Left kidney (tissue), 8 donors: ENCODE measurements around the gene NBPF15. TPM values are rescaled to one million over a fixed set of nuclear protein-coding genes. Genes with fewer than 3 reads are reported as not detected.
"Not testable (repeated sequence)": the region's sequence is repeated elsewhere in the genome, so short reads cannot be mapped to it uniquely, and the experiment has no call there.

Experiments
- DNase-seq: peaks from one replicate; pipeline ENCODE4 v3.0.0-alpha.2; 2013
- long read RNA-seq, 8 donors: transcript quantifications; one replicate each; lab custom pipeline, GENCODE V29; 2026
- polyA plus RNA-seq: library from polyadenylated mRNA; unstranded; fragments of 120-200 nt; gene quantifications from one replicate; pipeline ENCODE4 v1.2.1, GENCODE V29; 2013; ENCODE audit not compliant: insufficient read length

The NBPF15 gene, protein sequence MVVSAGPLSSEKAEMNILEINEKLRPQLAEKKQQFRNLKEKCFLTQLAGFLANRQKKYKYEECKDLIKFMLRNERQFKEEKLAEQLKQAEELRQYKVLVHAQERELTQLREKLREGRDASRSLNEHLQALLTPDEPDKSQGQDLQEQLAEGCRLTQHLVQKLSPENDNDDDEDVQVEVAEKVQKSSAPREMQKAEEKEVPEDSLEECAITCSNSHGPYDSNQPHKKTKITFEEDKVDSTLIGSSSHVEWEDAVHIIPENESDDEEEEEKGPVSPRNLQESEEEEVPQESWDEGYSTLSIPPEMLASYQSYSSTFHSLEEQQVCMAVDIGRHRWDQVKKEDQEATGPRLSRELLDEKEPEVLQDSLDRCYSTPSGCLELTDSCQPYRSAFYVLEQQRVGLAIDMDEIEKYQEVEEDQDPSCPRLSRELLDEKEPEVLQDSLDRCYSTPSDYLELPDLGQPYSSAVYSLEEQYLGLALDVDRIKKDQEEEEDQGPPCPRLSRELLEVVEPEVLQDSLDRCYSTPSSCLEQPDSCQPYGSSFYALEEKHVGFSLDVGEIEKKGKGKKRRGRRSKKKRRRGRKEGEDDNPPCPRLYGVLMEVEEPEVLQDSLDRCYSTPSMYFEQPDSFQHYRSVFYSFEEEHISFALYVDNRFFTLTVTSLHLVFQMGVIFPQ
- polyA plus RNA-seq = 103 TPM
- long read RNA-seq, donor 1 = 0 reads
- long read RNA-seq, donor 2, partial matches to known transcripts = 7 of 8 reads
- long read RNA-seq, donor 2, other reads (novel, unspliced or antisense) = 0 of 8 reads
- long read RNA-seq, donor 3 = 0 reads
- long read RNA-seq, donor 4 = 0 reads
- long read RNA-seq, donor 5 = 0 reads
- long read RNA-seq, donor 6 = 0 reads
- long read RNA-seq, donor 7, full-length matches to known transcripts = 2 of 2 reads
- long read RNA-seq, donor 7, partial matches to known transcripts = 0 of 2 reads
- long read RNA-seq, donor 7, other reads (novel, unspliced or antisense) = 0 of 2 reads
- long read RNA-seq, donor 8, partial matches to known transcripts = 0 of 1 reads
- long read RNA-seq, donor 8, other reads (novel, unspliced or antisense) = 0 of 1 reads

DNA sequence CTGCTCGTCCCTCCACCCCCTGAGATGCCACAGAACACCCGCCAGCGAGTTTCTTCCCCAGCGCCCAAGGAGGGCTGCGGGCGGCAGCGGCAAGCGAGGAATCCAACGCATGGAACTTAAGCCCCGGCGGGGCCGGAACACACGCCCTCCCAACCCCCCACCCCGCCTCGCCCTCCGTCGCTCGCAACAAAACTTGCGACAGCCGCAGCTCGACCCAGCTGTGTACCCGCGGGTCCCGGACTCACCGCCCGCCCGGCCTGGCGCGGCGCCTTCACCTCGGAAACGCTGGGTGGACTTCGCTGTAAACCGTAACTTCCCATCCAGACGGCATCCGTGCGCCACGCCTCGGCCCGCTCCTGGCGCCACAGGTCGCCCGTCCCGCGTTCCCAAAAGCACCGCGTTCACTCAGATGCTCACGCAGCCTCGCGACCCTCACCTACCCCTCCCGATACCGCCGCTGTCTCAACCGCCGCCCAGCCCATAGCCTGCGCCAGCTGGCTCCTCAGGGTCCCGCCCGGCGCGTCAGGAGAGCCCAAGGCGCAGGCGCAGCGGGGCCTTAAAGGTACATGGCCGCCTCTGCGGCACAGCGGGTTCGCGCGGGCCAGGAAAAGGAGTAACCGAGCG lies at the start of gene NBPF15:
Gene NBPF15, minus strand, starts transcription at position 534 of the 624 bp plus-strand sequence. CDS start 21,666 bp downstream, outside the sequence.
- DNase-seq = peak; percentile 1

DNA sequence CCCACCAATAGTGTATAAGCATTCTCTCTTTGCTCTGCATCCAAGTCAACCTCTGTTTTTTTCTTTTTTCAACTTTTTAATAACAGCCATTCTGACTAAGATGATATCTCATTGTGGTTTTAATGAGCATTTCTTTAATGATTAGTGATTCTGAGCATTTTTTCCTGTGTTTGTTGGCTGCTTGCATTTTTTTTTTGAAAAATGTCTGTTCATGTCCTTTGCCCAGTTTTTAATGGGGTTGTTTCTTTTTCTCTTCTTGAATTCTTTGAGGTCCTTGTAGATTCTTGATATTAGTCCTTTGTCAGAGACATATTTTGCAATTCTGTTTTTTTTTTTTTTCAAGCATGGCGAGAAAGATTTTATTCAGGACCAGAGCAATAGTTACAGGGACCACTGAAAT lies 35.0 kb upstream of the NBPF15 start:
- not testable (repeated sequence) for DNase-seq

DNA sequence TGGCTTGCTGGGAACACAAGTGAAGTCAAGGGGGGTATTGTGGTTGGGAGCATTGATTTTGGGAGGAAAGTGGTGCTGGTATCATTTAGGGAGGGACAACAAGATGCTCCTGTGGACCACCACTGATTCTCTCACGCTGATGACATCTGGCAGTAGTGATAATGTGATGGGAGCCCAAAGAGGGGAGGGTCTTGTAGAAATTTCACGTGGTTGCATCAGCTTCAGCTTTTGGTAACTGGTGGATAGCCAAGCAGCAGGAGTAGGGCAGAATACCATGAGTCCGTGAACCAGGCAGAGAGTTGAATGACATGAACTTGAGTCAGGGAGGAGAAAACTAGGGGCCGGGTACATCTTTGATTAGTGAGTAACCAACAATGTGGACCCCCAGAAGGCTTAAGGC lies 32.7 kb upstream of the NBPF15 start:
- DNase-seq = not testable (repeated sequence)

DNA sequence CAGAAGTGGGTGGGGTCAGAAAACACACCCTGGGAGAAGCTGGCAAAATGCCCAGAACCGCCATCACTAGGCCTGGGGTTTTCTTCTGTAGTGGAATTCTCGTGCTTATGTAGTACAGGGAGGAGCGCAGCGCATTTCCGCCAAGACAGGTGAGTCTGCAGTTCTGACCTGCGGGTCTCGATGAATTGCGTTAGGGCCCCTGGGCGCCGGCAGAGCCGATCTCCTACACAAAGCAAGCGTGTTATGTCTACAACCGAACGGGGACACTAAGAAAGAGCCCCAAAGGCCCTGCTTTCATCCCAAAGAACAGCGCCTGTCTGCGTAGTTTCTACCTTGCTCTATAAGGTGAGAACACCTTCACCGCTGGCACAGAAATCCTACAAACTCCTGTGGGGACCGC lies 28.9 kb upstream of the NBPF15 start:
- DNase-seq = not testable (repeated sequence)

DNA sequence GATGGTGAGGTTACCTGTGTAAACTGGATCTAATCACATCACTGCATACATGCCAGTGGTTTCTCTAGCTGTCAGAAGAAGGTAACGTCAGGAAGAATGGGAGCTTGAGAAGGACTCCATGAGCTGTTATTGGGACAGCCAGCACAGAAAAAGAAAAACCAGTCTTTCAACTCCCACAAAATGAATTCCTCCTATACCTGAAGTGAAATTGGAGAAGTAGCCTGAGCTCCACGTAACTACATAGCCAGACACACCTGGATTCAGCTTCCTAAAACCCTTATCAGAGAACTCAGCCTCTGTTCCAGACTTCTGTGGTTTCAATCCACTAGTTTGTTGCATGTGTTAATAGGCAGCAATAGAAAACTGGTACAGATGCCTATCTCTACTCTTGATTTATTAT lies 25.5 kb upstream of the NBPF15 start:
- DNase-seq = not testable (repeated sequence)

DNA sequence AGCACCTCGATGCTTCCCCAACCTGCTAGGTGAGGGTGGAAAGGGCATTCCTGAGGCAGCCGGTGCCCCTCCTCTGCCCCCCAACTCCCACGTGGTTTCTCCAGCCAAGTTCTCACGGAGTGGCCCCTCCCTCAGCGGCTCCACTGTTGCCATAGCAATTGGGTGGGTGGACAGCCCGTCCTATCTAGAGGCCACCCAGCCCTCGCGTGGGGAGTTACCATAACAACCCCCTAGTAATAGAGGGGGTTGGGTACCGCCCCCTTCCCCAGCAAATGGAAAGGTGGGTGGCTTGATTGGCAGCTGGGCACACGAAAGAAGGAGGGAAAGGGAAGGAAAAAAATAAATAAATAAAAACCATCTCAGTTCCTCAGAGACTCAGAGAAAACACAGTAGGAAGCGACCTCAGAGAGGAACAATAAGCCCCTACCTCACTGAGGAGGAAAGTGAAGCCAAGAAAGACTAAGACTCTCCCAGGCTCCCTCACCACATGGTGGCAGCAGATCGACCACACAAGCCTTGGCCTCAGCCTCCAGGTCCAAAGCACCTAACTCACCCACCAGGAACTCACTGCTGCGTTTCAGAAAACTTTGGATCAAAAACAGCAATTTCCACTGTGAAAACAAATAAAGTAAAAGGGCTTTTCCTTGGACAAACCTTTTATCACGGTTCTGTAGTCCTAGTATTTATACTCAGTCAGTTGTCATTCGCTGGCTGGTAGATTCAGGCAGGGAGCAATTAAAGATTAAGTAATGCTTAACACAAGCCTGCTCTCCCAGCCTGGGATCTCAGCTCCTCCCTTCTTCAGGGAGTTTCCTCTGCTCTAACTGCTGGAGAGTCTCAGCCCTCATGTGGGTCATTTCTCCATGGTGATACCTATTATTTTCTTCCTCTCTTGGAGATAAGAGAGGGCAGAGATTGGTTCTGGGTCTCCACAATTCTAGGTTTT lies 23.9 kb upstream of the NBPF15 start:
- not testable (repeated sequence) for DNase-seq

DNA sequence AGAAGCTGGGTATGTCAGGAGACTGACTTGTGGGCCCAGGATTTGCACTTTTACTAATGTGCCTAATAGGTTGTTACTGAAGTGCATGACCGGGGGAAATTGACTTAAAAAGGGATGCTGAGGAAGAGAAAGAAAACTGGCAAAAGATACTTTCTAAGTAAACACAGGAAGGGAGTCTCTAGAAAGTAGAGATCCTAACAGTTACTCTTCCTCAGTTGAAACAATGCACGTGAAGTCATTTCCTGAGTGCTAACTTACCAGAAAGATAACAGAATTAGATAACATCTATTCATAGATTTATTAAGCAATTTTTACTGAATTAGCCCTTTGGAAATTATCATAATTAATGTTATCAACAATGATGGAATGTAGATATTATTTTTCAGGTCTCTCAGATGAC lies 12.4 kb upstream of the NBPF15 start:
- not testable (repeated sequence) for DNase-seq

DNA sequence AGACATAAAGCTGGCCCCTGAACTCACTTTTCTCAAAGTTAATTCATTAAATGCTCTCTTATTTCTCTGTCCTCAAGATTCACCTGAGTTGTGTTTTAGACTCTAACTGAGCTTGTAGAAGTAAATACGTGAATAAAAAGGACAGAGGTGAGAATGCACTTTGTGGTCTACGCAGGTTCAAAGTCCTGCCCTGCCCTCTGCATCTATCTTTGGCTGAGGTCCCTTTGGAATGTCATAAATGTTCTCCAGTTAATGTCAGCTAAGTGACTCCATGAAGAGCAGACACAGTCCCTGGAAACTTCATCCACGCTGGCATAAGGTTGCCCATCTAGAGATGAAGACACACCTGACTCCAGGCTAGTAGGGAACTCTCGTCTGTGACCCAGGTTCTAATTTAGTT lies 10.0 kb upstream of the NBPF15 start:
- DNase-seq = not testable (repeated sequence)

DNA sequence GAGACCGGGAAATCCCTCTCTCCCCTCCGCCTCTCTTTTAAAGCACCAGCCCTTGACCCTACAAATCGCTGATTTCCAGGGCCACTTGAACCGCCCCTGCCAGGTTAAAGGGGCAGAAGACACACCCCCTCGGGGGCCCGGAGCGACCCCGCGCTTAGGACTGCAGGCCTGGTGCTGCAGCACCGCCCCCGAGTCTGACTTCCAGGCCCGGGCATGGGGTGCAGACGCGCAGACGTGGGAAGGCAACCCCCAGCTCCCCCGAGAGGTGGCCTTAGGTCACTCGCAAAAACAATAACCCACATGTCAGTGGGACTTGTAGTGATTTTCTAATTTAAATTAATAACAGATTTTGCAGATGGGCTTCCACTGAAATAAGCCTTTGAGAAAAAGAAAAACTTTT lies 309 bp upstream of the NBPF15 start:
- not testable (repeated sequence) for DNase-seq

DNA sequence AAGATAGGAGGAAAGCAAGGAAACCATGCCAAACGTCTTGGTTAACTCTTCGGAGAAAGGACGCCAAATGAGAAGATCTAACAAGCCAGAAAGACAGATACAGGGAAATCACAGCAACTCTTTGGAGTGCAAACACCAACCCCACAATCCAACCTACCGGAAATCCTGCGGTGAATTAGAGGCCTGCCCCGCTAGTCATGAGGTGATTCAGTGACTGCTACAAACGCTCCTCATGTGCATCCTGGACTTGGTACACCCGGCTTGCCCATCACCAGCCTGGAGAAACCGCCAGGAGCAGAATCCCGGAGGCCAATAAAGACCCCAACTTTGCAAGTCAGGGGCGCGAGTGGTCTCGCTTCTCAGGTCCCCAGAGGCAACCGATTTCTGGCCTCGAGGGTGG lies 783 bp downstream of the NBPF15 start:
- not testable (repeated sequence) for DNase-seq

DNA sequence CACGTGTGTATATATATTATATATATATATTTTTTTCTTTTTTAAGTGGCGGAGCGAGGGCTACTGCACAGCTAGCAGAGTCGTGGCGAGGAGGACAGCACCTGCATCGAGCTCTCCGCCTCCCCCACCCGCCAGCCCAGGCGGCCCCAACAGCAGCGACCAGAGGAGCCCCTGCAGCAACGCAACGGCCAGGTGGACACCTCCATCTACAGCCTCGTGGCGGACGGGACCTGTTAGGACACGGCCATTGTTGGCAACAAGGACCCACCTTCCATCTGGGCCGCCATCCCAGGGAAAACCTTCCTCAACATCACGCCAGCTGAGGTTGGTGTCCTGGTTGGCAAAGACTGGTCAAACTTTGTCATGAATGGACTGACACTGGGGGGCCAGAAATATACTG lies 19.1 kb downstream of the NBPF15 start:
- not testable (repeated sequence) for DNase-seq

DNA sequence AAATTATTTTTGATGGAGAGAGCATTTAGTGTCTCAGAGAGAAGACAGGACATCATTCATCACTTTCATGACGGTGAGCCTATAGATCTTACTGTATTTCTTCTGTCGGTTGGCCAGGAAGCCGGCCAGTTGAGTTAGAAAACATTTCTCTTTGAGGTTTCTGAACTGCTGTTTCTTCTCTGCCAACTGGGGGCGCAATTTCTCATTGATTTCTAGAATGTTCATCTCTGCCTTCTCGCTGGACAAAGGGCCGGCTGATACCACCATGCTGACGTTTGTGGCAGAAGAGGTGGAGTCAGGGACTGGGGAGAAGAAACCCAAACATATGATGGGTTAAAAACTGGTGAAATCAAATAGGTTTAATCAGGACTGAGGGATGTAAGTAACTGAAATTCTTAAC lies 21.7 kb downstream of the NBPF15 start:
- DNase-seq = not testable (repeated sequence)

DNA sequence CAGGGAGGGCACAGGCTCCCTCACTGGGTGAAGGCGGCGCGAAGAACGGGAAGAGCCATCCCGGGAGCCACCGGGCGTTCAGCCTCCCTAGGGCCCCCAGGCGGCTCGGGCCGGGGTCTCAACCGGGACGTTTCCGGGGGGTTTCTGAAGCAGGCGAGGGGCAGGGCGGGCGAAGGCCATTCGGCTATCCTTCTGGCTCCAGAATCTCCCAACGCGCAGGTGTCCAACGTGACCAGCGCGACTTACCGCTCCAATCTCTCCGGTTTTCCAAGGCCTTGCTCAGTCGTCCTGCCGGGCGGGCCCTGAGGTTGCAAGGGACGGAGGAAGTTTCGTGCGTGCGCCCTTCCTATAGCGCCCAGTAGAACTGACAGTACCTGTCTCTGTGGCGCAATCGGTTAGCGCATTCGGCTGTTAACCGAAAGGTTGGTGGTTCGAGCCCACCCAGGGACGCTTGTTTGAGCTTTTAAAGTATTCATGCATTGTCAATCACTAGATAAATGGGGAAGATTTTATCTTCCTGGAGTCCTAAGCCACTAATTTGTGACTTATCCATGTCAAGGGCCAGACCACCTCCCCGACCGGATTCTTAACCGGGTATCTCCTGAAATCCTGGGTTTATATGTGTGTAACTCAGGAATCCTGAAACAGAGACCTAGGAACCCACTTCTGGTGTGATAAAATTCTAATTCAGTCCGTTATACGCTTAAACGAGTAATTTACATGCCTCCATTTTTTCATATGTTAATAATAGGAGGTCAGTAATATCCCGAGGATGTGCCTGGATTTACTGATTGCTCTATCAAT lies 42.4 kb downstream of the NBPF15 start:
- DNase-seq = not testable (repeated sequence)

DNA sequence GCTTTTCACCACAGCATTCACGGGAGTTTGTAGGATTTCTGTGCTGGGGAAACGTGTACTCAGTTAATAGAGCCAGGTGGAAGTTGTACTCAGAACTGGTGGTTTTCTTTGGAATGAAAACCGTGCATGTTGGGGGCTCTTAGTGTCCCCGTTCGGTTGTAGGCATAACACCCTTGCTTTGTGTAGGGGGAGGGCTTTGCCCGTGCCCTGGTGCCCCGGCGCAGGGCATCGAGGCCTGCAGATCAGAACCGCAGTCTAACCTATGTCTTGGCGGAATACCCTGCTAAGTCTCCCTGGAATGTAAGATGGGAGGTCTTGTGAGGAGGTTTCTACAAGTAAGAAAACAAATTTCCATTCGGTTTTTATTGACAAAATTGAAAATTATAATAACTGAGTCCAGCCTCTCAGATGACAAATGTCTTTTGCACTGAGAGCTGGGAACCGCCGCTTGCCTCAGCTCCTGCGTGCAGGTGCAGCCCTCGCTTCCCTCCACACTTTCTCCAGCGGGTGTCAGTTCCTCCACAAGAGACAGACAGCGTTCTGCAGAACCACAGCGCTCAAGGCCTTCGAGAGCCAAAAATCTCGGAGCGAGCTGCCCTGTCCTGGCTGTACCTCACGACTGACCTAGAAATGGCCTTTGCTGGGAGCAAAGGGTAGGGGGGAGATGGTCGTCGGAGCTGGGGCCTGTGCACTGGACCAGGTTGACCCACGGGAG lies 47.9 kb downstream of the NBPF15 start:
- not testable (repeated sequence) for DNase-seq

DNA sequence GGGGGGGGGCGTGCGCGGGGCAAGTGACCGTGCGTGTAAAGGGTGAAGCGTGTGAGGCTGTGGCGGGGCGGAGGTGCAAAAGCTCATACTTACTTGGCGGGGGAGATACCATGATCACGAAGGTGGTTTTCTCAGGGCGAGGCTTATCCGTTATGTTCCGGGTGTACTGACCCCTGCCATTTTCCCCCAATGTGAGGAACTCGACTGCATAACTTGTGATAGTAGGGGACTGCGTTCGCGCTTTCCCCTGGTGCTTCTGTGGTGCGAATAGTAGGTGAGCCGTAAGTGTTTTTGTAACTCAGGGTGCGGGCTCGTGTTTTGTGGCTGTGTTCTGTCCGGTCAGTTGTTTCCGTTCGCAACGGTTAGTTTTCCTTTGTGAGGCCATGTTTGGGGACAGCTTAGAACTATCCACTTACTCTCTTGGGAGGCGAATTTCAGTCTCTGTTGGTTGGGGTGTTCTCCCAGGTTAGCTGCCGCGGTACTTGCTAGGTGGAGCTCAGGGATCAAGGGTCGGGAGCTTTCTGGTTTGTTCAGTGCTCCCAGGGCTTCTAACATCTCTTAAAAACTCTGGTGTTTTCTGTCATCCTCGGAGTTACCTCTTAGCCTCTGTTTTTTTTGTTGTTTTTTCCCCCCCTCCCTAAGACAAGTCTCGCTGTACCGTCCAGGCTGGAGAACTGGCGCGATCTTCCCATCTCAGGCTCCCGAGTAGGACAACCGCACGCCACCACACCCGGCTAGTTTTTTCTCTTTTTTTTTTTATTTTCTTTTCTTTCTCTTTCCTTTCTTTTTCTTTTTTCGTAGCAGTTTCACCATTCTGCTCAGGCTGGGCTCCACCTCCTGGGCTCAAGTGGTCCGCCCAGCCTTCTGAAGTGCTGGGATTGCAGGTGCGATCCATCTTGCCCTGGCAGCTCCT lies 48.7 kb downstream of the NBPF15 start:
- peak; percentile 24 for DNase-seq

DNA sequence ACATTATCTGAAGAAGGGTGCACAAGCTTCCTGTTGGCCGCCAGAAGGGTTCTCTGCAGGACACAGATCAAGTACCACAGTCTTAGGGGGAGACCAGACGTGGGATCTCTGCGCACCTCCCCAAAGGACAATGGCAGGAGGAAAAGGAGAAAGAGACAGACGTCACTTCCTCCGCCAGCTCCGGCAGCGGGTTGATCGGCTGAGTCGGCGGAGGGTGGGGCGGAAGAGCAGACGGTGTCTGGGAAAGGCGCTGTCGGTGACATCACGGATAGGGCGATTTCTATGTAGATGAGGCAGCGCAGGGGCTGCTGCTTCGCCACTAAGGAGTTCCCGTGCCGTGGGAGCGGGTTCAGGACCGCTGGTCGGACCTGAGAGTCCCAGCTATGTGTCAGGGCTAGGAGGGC lies 49.4 kb downstream of the NBPF15 start:
- DNase-seq = not testable (repeated sequence)

DNA sequence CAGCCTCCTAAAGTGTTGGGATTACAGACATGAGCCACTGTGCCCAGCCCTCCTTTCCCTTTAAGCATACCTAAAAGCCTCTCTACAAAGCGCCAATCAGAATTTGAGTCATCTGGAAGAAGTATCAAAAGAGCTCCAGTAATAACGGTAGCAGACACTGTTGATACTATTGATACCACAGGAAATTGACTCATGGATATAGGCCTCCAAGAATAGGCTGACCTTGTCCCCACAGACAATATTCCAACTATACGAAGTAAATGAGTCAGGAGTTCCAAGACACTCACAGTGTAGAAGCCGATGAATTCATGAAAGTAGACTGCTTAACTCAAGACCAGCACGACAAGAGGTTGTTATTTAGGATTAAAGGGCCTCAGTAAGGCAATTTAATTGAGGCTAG lies 58.7 kb downstream of the NBPF15 start:
- DNase-seq = not testable (repeated sequence)

DNA sequence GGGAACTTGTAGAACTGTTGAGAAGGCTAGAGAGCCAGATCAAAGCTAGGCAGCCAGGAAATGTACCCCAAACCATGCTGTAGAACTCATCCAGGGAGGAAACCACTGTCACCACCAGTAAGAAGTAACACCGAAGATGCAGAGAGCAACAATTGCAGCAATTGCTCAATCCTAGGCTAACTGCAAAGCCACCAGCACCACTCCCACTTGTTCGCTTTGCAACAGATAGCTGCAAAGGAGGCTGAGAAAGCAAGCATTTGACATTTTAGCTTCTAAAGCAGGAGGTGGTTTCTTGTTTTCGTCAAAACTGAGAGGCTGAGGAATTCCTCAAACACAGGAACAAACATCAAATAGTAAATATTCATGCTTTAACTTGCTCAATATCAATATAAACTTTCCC lies 89.8 kb downstream of the NBPF15 start:
- not testable (repeated sequence) for DNase-seq
